A549 (cell line): Measurements from ENCODE around the gene PCDH9. TPM values are rescaled to one million over a fixed set of nuclear protein-coding genes. Genes with fewer than 3 reads are reported as not detected.

Experiments used
- ATAC-seq, 2 experiments: fragments of 200-7000 bp in 1 of 2; fragments of >200 bp in 1 of 2; cut with Nextera tagmentation in 1 of 2; cut with Tn5 transposase in 1 of 2; 3 replicates each; pipeline versions ENCODE4 v1.8.0 to v1.9.1; 2018 to 2020; ENCODE audit warnings: mild to moderate bottlenecking in 1 of 2, moderate library complexity in 1 of 2
- CTCF ChIA-PET: fragments of 300-600 bp; sonication (Branson Sonifier 250); formaldehyde crosslinking; extraction: SDS; loops from one replicate; lab custom pipeline; 2021; ENCODE audit warnings: antibody characterized with exemption, inconsistent platforms; lab: Yijun Ruan, JAX
- POLR2A ChIA-PET: fragments of 350-600 bp; formaldehyde crosslinking; extraction: SDS; loops from one replicate; lab custom pipeline; 2021; ENCODE audit warnings: antibody characterized with exemption, inconsistent platforms; lab: Yijun Ruan, JAX
- DNase-seq, 2 experiments: peaks; one replicate each; pipeline versions ENCODE4 v3.0.0 to v3.0.0-alpha.2; 2011 to 2016; ENCODE audit warnings: low read depth in 1 of 2, low spot score in 1 of 2
- FAIRE-seq: peaks from 2 replicates; lab custom pipeline; 2011; peaks lifted over from hg19 to GRCh38; lab: Jason Lieb, UNC
- H3K27ac ChIP-seq, 2 experiments: fragments of >200 bp; sonication (Bioruptor Twin); formaldehyde crosslinking; 3 replicates each; pipeline ENCODE4 v1.5.1; 2016 to 2017
- H3K4me1 ChIP-seq: fragments of >200 bp; sonication (Bioruptor Twin); formaldehyde crosslinking; 3 replicates; pipeline ENCODE4 v1.6.1; 2016
- H3K4me2 ChIP-seq: fragments of >200 bp; sonication (Bioruptor Twin); formaldehyde crosslinking; 3 replicates; pipeline ENCODE4 v1.6.1; 2016
- H3K4me3 ChIP-seq: fragments of >200 bp; sonication (Bioruptor Twin); formaldehyde crosslinking; 3 replicates; pipeline ENCODE4 v1.5.1; 2016
- H3K9me3 ChIP-seq: fragments of >200 bp; sonication (Bioruptor Twin); formaldehyde crosslinking; 3 replicates; pipeline ENCODE4 v1.6.1; 2016
- CBX8 ChIP-seq: fragments of 200-600 bp; sonication (generic); IDR thresholded peaks from 2 replicates; pipeline ENCODE4 v1.6.1; 2016
- CEBPB ChIP-seq, 2 experiments: fragments of >200 bp in 1 of 2; sonication (Bioruptor Twin) in 1 of 2; formaldehyde crosslinking in 1 of 2; IDR thresholded peaks; 2 replicates each; pipeline ENCODE4 v1.6.1; 2012 to 2016
- CTCF ChIP-seq: fragments of >200 bp; sonication (Bioruptor Twin); formaldehyde crosslinking; IDR thresholded peaks from 3 replicates; pipeline ENCODE4 v1.5.1; 2016
- E2F6 ChIP-seq: IDR thresholded peaks from 2 replicates; pipeline ENCODE4 v1.6.1; 2012; ENCODE audit warnings: low read depth, borderline replicate concordance
- EHF ChIP-seq: fragments of 250-450 bp; sonication (Bioruptor Pico); IDR thresholded peaks from 2 replicates; pipeline ENCODE4 v1.5.0; 2020; ENCODE audit warnings: mild to moderate bottlenecking
- EP300 ChIP-seq, 2 experiments: fragments of >200 bp; sonication (Bioruptor Twin); formaldehyde crosslinking; IDR thresholded peaks; 2 replicates in 1 of 2; 3 replicates in 1 of 2; pipeline ENCODE4 v1.6.1; 2016 to 2017
- ESRRA ChIP-seq: fragments of 150-350 bp; IDR thresholded peaks from 2 replicates; pipeline ENCODE4 v1.6.1; 2014; ENCODE audit warnings: mild to moderate bottlenecking, low read length, borderline replicate concordance
- FOSB ChIP-seq: fragments of 250-450 bp; sonication (Bioruptor Pico); IDR thresholded peaks from 2 replicates; pipeline ENCODE4 v1.5.0; 2020; ENCODE audit warnings: mild to moderate bottlenecking, moderate library complexity
- GATA3 ChIP-seq: IDR thresholded peaks from 2 replicates; pipeline ENCODE4 v1.6.1; 2012; ENCODE audit warnings: borderline replicate concordance
- HDAC2 ChIP-seq: fragments of 200-600 bp; sonication (generic); IDR thresholded peaks from 2 replicates; pipeline ENCODE4 v1.6.1; 2016
- HEYL ChIP-seq: fragments of 250-450 bp; sonication (Bioruptor Pico); IDR thresholded peaks from 2 replicates; pipeline ENCODE4 v1.8.0; 2021; ENCODE audit warnings: mild to moderate bottlenecking, moderate library complexity
- HMGXB4 ChIP-seq: fragments of 250-450 bp; sonication (Bioruptor Pico); IDR thresholded peaks from 2 replicates; pipeline ENCODE4 v1.5.0; 2021; ENCODE audit warnings: mild to moderate bottlenecking, moderate library complexity, borderline replicate concordance
- HOXA7 ChIP-seq: fragments of 250-450 bp; sonication (Bioruptor Pico); IDR thresholded peaks from 2 replicates; pipeline ENCODE4 v1.5.0; 2020; ENCODE audit warnings: mild to moderate bottlenecking, moderate library complexity
- HOXB5 ChIP-seq: fragments of 250-450 bp; sonication (Bioruptor Pico); IDR thresholded peaks from 2 replicates; pipeline ENCODE4 v1.5.0; 2020; ENCODE audit warnings: mild to moderate bottlenecking, moderate library complexity
- JUN ChIP-seq, 2 experiments: fragments of >200 bp; sonication (Bioruptor Twin); formaldehyde crosslinking; IDR thresholded peaks; 2 replicates in 1 of 2; 3 replicates in 1 of 2; pipeline ENCODE4 v1.6.1; 2016 to 2017
- KDM1A ChIP-seq: fragments of 200-600 bp; sonication (generic); IDR thresholded peaks from 2 replicates; pipeline ENCODE4 v1.6.1; 2016; ENCODE audit warnings: low read depth, mild to moderate bottlenecking
- MAFK ChIP-seq: fragments of 450-650 bp; IDR thresholded peaks from 2 replicates; pipeline ENCODE4 v1.6.1; 2014; ENCODE audit not compliant: partially characterized antibody
- MAZ ChIP-seq: fragments of 150-350 bp; IDR thresholded peaks from 2 replicates; pipeline ENCODE4 v1.6.1; 2014; ENCODE audit warnings: antibody characterized with exemption, low read depth, low read length, borderline replicate concordance
- NPAS2 ChIP-seq: fragments of 250-450 bp; sonication (Bioruptor Pico); IDR thresholded peaks from 2 replicates; pipeline ENCODE4 v1.8.0; 2022; ENCODE audit warnings: mild to moderate bottlenecking, moderate library complexity, borderline replicate concordance
- NR3C1 ChIP-seq: fragments of >200 bp; sonication (Bioruptor Twin); formaldehyde crosslinking; IDR thresholded peaks from 3 replicates; pipeline ENCODE4 v1.6.1; 2017
- POLR2AphosphoS2 ChIP-seq: conservative IDR thresholded peaks from 2 replicates; pipeline ENCODE4 v1.6.1; 2012; ENCODE audit warnings: low read length, improper control_type of control experiment, inconsistent platforms
- RAD21 ChIP-seq, 2 experiments: fragments of >200 bp in 1 of 2; sonication (Bioruptor Twin) in 1 of 2; formaldehyde crosslinking in 1 of 2; IDR thresholded peaks in 1 of 2; conservative IDR thresholded peaks in 1 of 2; 2 replicates in 1 of 2; 3 replicates in 1 of 2; pipeline ENCODE4 v1.6.1; 2012 to 2018; ENCODE audit warnings: inconsistent platforms in 1 of 2
- RCOR1 ChIP-seq: fragments of 150-350 bp; IDR thresholded peaks from 2 replicates; pipeline ENCODE4 v1.6.1; 2014; ENCODE audit warnings: antibody characterized with exemption, low read length, low read depth
- RNF2 ChIP-seq: fragments of 200-600 bp; sonication (generic); IDR thresholded peaks from 2 replicates; pipeline ENCODE4 v1.6.1; 2016; ENCODE audit warnings: low read depth, mild to moderate bottlenecking, antibody characterized with exemption, moderate library complexity, borderline replicate concordance
- SMC3 ChIP-seq: fragments of >200 bp; sonication (Bioruptor Twin); formaldehyde crosslinking; IDR thresholded peaks from 3 replicates; pipeline ENCODE4 v1.6.1; 2018; ENCODE audit warnings: inconsistent platforms
- WGBS: methylation state at CpG from one replicate; pipeline ENCODE4 v1.1.6; 2017; ENCODE audit errors: missing lambda C conversion rate; 5-methylcytosine and 5-hydroxymethylcytosine counted together
- polyA plus RNA-seq, 4 experiments: library from polyadenylated mRNA; depleted of rRNA in 3 of 4; stranded (reverse); fragments of >200 nt; fragmentation: RNase III in 1 of 4; extraction: RNeasy Plus Mini Kit Qiagen cat#74134 plus additional on column Dnase treatment in 1 of 4; gene quantifications; 2 replicates in 3 of 4; 3 replicates in 1 of 4; pipeline ENCODE4 v1.2.3, GENCODE V29; 2011 to 2017
- TF ChIP-seq, protein P1 (sequence below): fragments of >200 bp; sonication (Bioruptor Twin); formaldehyde crosslinking; IDR thresholded peaks from 2 replicates; pipeline ENCODE4 v1.6.1; 2016
- TF ChIP-seq, protein P2 (sequence below): fragments of 150-350 bp; IDR thresholded peaks from 2 replicates; pipeline ENCODE4 v1.6.1; 2014; ENCODE audit warnings: low read depth, mild to moderate bottlenecking, low read length

Gene PCDH9
- polyA plus RNA-seq, 2 of the 4 experiments (the other 2 are of a cell fraction) = 16.0 to 29.5 TPM

GRCh38 chr13:66895320-66895719, 334.8 kb downstream of the PCDH9 start:
- 92% methylated on average over 3 of the region's 3 CpGs for WGBS
- Histone ChIP-seq H3K27ac (no peak overlapping the region), H3K9me3 (no peaks in the 10 kb centered on the region), H3K4me2 (no peak overlapping the region)
- ATAC-seq (no peak), FAIRE-seq (no peak)
- CTCF ChIA-PET = no interaction called here
- TF ChIP-seq, protein P1, sequence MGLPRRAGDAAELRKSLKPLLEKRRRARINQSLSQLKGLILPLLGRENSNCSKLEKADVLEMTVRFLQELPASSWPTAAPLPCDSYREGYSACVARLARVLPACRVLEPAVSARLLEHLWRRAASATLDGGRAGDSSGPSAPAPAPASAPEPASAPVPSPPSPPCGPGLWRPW = no peak
- TF ChIP-seq RNF2 (no peak), NR3C1 (no peak), POLR2AphosphoS2 (no peak), MAFK (no peak), EP300 (IDR thresholded peaks at IDR 0.05) (no peak), HOXB5 (CRISPR knock-in tag) (no peak), CBX8 (no peak), EHF (no peak), GATA3 (no peak), HMGXB4 (CRISPR knock-in tag) (no peak), HEYL (CRISPR knock-in tag) (no peak)
- TF ChIP-seq, all 56 proteins: peak for 0
- POLR2A ChIA-PET = no interaction called here
- DNase-seq = no peak
- Histone ChIP-seq H3K4me3 (no peak overlapping the region), H3K4me1 (0 out of 3 replicates have a peak, but pooled peaks cover 3% of the 10 kb centered on the region)

GRCh38 chr13:66888698-66889097, 341.4 kb downstream of the PCDH9 start:
- ChIA-PET POLR2A (no interaction called here), CTCF (no interaction called here)
- H3K4me3 ChIP-seq = no peak overlapping the region
- TF ChIP-seq FOSB (CRISPR knock-in tag) = no peak
- TF ChIP-seq POLR2AphosphoS2 = no peak
- TF ChIP-seq JUN (IDR thresholded peaks at IDR 0.05) = no peak
- TF ChIP-seq CTCF = no peak
- no peak for TF ChIP-seq HOXA7 (CRISPR knock-in tag)
- TF ChIP-seq ESRRA = no peak
- TF ChIP-seq NR3C1 = no peak
- no peak for TF ChIP-seq NPAS2 (CRISPR knock-in tag)
- TF ChIP-seq HDAC2 = no peak
- TF ChIP-seq RAD21 (conservative IDR thresholded peaks at IDR 0.05 in 1 of 2, IDR thresholded peaks at IDR 0.05 in 1 of 2) = no peak
- TF ChIP-seq SMC3 = no peak
- TF ChIP-seq MAZ = no peak
- TF ChIP-seq E2F6 = no peak
- TF ChIP-seq KDM1A = no peak
- no peak for TF ChIP-seq CEBPB (IDR thresholded peaks at IDR 0.05)
- no peak for TF ChIP-seq RCOR1
- no peak for TF ChIP-seq RNF2
- no peak for TF ChIP-seq MAFK
- TF ChIP-seq, protein P2, sequence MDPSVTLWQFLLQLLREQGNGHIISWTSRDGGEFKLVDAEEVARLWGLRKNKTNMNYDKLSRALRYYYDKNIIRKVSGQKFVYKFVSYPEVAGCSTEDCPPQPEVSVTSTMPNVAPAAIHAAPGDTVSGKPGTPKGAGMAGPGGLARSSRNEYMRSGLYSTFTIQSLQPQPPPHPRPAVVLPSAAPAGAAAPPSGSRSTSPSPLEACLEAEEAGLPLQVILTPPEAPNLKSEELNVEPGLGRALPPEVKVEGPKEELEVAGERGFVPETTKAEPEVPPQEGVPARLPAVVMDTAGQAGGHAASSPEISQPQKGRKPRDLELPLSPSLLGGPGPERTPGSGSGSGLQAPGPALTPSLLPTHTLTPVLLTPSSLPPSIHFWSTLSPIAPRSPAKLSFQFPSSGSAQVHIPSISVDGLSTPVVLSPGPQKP = no peak
- no peak overlapping the region for H3K27ac ChIP-seq
- no peak for FAIRE-seq
- ATAC-seq = no peak
- no peaks in the 10 kb centered on the region for H3K9me3 ChIP-seq
- DNase-seq = no peak
- H3K4me2 ChIP-seq = no peak overlapping the region
- H3K4me1 ChIP-seq = no peaks in the 10 kb centered on the region
- WGBS = 100% methylated on average over 1 of the region's 1 CpG
